MM.1S (cell line): ENCODE data around the gene TCOF1.

Source experiments
- DNase-seq: peaks from one replicate; pipeline ENCODE4 v3.0.0-alpha.2; 2015
- H2AFZ ChIP-seq: fragments of 300-600 bp; sonication (generic); 2 replicates; pipeline ENCODE4 v1.6.0; 2016; ENCODE audit warnings: antibody characterized with exemption, low read length
- H3F3A ChIP-seq: fragments of 300-600 bp; sonication (generic); 2 replicates; pipeline ENCODE4 v1.6.1; 2016; ENCODE audit warnings: mild to moderate bottlenecking, antibody characterized with exemption, low read length, moderate library complexity, mixed read lengths; ENCODE audit not compliant: insufficient read depth
- H3K27ac ChIP-seq: fragments of 300-600 bp; sonication (generic); 2 replicates; pipeline ENCODE4 v1.5.1; 2016; ENCODE audit warnings: mild to moderate bottlenecking, low read length
- H3K27me3 ChIP-seq: fragments of 300-600 bp; sonication (generic); replicated peaks from 2 replicates; pipeline ENCODE4 v1.6.0; 2016; ENCODE audit warnings: low read length; ENCODE audit not compliant: insufficient read depth
- H3K36me3 ChIP-seq: fragments of 300-600 bp; sonication (generic); replicated peaks from 2 replicates; pipeline ENCODE4 v1.6.1; 2016; ENCODE audit warnings: mild to moderate bottlenecking, low read length, mixed read lengths; ENCODE audit not compliant: insufficient read depth
- H3K4me1 ChIP-seq: fragments of 300-600 bp; sonication (generic); 2 replicates; pipeline ENCODE4 v1.6.1; 2016; ENCODE audit warnings: low read length, mixed read lengths
- H3K4me2 ChIP-seq: fragments of 300-600 bp; sonication (generic); 2 replicates; pipeline ENCODE4 v1.6.0; 2016; ENCODE audit warnings: low read depth, low read length
- H3K4me3 ChIP-seq: fragments of 300-600 bp; sonication (generic); 2 replicates; pipeline ENCODE4 v1.5.1; 2016; ENCODE audit warnings: low read length, mixed read lengths
- H3K79me2 ChIP-seq: fragments of 300-600 bp; sonication (generic); 2 replicates; pipeline ENCODE4 v1.6.1; 2016; ENCODE audit warnings: mixed run types, low read length, mixed read lengths
- H3K9ac ChIP-seq: fragments of 300-600 bp; sonication (generic); 2 replicates; pipeline ENCODE4 v1.6.1; 2016; ENCODE audit warnings: low read length, mixed read lengths
- H3K9me2 ChIP-seq: fragments of 300-600 bp; sonication (generic); replicated peaks from 2 replicates; pipeline ENCODE4 v1.6.1; 2016; ENCODE audit warnings: mild to moderate bottlenecking, low read length, mixed read lengths; ENCODE audit not compliant: insufficient read depth
- H3K9me3 ChIP-seq: fragments of 300-600 bp; sonication (generic); replicated peaks from 2 replicates; pipeline ENCODE4 v1.6.1; 2016; ENCODE audit warnings: mild to moderate bottlenecking, low read length, mixed read lengths; ENCODE audit not compliant: insufficient read depth
- H4K20me1 ChIP-seq: fragments of 300-600 bp; sonication (generic); 2 replicates; pipeline ENCODE4 v1.6.1; 2016; ENCODE audit warnings: mild to moderate bottlenecking, low read length, moderate library complexity, mixed read lengths; ENCODE audit not compliant: insufficient read depth
- CTCF ChIP-seq: fragments of 300-600 bp; sonication (generic); IDR thresholded peaks from 2 replicates; pipeline ENCODE4 v1.5.1; 2016; ENCODE audit warnings: antibody characterized with exemption, low read length, mixed read lengths
- EZH2 ChIP-seq: fragments of 300-600 bp; sonication (generic); optimal IDR thresholded peaks from 2 replicates; pipeline ENCODE3; 2017; ENCODE audit warnings: low read depth, mild to moderate bottlenecking, antibody characterized with exemption, low read length, mixed read lengths
- EZH2phosphoT487 ChIP-seq: fragments of 300-600 bp; sonication (generic); IDR thresholded peaks from 2 replicates; pipeline ENCODE4 v1.6.1; 2018; ENCODE audit warnings: antibody characterized with exemption, low read length

TCOF1 gene

GRCh38 chr5:150386024-150386855 is 28.7 kb downstream of the TCOF1 start:
- Histone ChIP-seq H3K27ac (no peak overlapping the region), H3K4me1 (no peaks in the 10 kb centered on the region), H3K79me2 (no peaks in the 10 kb centered on the region), H3K36me3 (peaks cover 4% of the 10 kb centered on the region), H2AFZ (no peak overlapping the region), H3K9me2 (no peaks in the 10 kb centered on the region), H3K9me3 (no peaks in the 10 kb centered on the region), H4K20me1 (no peaks in the 10 kb centered on the region), H3K4me3 (no peak overlapping the region), H3K9ac (no peak overlapping the region), H3K27me3 (no peaks in the 10 kb centered on the region), H3F3A (no peaks in the 10 kb centered on the region), H3K4me2 (no peak overlapping the region)
- DNase-seq = no peak
- no peak for TF ChIP-seq EZH2phosphoT487
- TF ChIP-seq CTCF = no peak
- no peak for TF ChIP-seq EZH2

- H3K36me3 ChIP-seq = peaks cover 4% of the 10 kb centered on the region
- H3K27me3 ChIP-seq = no peaks in the 10 kb centered on the region
- H3K4me2 ChIP-seq = no peak overlapping the region
- no peaks in the 10 kb centered on the region for H3K9me3 ChIP-seq
- H3K27ac ChIP-seq = no peak overlapping the region
- no peaks in the 10 kb centered on the region for H3K9me2 ChIP-seq
- H3K9ac ChIP-seq = no peak overlapping the region
- no peaks in the 10 kb centered on the region for H3F3A ChIP-seq
- no peaks in the 10 kb centered on the region for H3K4me1 ChIP-seq
- no peaks in the 10 kb centered on the region for H4K20me1 ChIP-seq
- H2AFZ ChIP-seq = no peak overlapping the region
- H3K79me2 ChIP-seq = no peaks in the 10 kb centered on the region
- TF ChIP-seq EZH2 (no peak), EZH2phosphoT487 (no peak), CTCF (no peak)
- no peak for DNase-seq
- no peak overlapping the region for H3K4me3 ChIP-seq
Observed at GRCh38 chr5:150389531-150390266, 32.2 kb downstream of the TCOF1 start.

- H3K4me1 ChIP-seq = no peaks in the 10 kb centered on the region
- no peaks in the 10 kb centered on the region for H3K9me3 ChIP-seq
- H3K9ac ChIP-seq = no peak overlapping the region
- no peak overlapping the region for H3K4me2 ChIP-seq
- no peak for DNase-seq
- H4K20me1 ChIP-seq = no peaks in the 10 kb centered on the region
- no peaks in the 10 kb centered on the region for H3F3A ChIP-seq
- no peak for TF ChIP-seq EZH2phosphoT487
- TF ChIP-seq EZH2 = no peak
- no peak for TF ChIP-seq CTCF
- H3K27ac ChIP-seq = no peak overlapping the region
- H3K4me3 ChIP-seq = no peak overlapping the region
- H3K9me2 ChIP-seq = no peaks in the 10 kb centered on the region
- H2AFZ ChIP-seq = no peak overlapping the region
- H3K79me2 ChIP-seq = no peaks in the 10 kb centered on the region
- peaks cover 7% of the 10 kb centered on the region for H3K36me3 ChIP-seq
- no peaks in the 10 kb centered on the region for H3K27me3 ChIP-seq
Observed at GRCh38 chr5:150391064-150391834, 33.8 kb downstream of the TCOF1 start.
